Measurements from ENCODE around the gene TWSG1.
A peak's percentile ranks its signal among the peaks of the same experiment; 100 is the strongest.
"Not testable (repeated sequence)": the region's sequence is repeated elsewhere in the genome, so short reads cannot be mapped to it uniquely, and the experiment has no call there.

Gene TWSG1

GRCh38 chr18:9387891-9388290 is 53.3 kb downstream of the TWSG1 start:
- no peak for DNase-seq (ENCODE audit: low spot score)

DNA sequence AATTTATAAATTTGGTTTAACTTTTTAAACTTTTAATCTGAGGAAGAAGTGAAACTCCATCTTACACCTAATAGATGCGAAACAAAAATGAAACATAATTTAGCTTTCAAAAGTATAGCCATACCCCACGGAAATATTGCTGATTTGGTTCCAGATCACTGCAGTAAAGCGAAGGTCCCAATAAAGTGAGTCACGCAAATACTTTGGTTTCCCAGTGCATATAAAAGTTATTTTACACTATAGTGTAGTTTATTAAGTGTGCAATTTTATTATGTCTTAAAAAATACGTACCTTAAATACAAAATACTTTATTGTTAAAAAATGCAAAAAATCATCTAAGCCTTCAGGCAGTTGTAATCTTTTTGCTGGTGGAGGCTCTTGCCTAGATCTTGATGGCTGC is 55.1 kb downstream of the TWSG1 start:
- DNase-seq (ENCODE audit: low spot score) = no peak

- no peak for DNase-seq (ENCODE audit: low spot score)
These were observed 58.2 kb downstream of the TWSG1 start for GRCh38 chr18:9392726-9393125.

DNA sequence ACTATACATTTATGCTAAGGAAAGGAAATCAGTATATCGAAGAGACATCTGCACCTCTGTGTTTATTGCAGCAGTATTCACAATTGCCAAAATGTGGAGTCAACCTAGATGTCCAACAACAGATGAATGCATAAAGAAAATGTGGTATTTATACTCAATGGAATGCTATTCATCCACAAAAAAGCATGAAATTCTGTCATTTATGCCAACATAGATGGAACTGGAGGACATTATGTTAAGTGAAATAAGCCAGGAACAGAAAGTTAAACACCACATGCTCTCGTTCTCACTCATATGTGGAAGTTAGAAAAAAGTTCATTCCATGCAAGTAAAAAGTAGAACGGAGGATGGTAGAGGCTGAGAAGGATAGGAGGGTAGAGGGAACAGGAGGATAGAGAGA is 59.5 kb downstream of the TWSG1 start:
- no peak for DNase-seq (ENCODE audit: low spot score)

DNA sequence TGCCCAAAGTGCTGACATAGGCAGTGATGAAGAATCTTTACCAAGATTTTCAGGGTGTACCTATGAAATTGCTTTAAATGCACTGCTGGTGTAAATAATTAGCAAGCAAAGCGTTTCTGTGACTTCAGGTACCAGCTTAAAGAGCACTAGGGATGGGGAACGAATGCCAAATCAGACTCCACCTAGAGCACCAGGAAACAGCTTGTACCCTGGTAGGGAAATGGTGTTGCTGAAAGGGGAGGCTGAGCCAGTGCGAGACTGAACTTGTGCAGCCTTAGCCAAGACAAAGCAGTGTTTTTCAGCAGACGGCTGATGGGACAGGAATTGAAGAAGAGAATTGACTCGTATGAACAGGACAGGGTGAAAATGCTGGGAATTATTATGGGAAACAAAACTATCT is 65.6 kb downstream of the TWSG1 start:
- no peak for DNase-seq (ENCODE audit: low spot score)

GRCh38 chr18:9401176-9401575 is 66.6 kb downstream of the TWSG1 start:
- no peak for DNase-seq (ENCODE audit: low spot score)

DNA sequence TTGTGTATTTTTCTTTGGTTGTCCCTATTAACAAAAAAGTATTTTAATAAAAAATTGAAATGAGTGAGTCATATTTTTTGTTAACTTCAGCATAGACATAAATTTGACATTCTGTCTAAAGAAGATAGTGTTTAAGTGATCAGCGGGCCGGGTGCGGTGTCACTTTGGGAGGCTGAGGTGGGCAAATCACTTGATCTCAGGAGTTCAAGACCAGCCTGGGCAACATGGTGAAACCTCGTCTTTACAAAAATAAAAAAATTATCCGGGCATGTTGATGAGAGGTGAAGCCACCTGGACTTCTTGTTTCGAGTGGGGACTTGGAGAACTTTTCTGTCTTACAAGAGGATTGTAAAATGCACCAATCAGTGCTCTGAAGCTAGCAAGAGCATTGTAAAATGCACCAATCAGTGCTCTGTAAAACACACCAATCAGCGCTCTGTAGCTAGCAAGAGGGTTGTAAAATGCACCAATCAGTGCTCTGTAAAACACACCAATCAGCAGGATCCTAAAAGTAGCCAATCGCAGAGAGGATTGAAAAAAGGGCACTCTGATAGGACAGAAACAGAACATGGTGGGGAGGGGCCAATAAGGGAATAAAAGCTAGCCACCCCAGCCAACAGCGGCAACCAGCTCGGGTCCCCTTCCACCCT is 67.9 kb downstream of the TWSG1 start:
- DNase-seq (ENCODE audit: low spot score) = not testable (repeated sequence)

DNA sequence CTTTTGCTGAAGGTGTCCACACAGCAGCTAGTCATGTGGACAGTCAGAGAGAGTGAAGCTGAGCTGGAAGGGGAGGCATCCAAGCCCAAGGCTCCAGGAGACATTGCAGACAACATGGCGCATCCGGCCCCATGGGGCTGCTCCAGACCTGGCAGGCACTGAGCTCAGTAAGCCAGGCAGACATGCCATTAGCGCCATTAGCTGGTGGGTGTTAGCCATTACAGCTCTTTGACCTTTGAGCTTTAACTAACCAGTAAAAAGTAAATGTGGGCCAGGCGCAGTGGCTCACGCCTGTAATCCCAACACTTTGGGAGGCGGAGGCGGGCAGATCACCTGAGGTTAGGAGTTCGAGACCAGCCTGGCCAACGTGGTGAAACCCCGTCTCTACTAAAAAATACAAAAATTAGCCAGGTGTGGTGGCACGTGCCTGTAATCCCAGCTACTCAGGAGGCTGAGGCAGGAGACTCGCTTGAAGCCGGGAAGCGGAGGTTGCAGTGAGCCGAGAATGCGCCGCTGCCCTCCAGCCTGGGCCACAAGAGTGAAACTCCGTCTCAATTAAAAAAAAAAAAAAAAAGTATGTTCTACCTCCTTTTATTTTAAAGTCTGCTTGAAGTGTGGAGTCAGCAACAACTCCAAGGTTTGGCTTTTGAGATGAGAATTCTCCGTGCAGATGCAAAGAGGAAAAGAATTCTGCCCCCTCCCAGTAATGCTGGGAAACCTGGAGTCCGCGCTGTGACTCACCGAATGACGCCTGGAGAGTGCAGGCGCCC is 69.4 kb downstream of the TWSG1 start:
- no peak for DNase-seq (ENCODE audit: low spot score)

GRCh38 chr18:9404565-9405060 is 70.0 kb downstream of the TWSG1 start:
- no peak for DNase-seq (ENCODE audit: low spot score)

DNA sequence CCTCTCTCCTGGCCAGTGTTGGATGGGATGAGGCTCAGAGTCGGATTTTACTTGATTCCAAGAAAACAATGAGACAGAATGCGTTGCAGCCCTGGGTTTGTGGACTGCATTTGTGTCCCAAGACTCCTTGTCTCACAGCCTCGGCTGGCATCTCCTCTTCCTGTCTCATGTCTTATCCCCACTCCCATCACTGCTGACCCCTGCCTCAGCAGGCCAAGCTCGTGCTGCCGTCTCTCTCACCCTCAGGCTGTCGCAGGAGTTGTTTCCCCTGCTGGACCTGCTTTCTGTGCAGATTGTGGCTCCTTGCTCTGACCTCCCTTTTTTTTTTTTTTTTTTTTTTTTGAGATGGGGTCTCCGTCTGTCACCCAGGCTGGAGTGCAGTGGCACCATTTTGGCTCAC is 70.6 kb downstream of the TWSG1 start:
- no peak for DNase-seq (ENCODE audit: low spot score)

DNA sequence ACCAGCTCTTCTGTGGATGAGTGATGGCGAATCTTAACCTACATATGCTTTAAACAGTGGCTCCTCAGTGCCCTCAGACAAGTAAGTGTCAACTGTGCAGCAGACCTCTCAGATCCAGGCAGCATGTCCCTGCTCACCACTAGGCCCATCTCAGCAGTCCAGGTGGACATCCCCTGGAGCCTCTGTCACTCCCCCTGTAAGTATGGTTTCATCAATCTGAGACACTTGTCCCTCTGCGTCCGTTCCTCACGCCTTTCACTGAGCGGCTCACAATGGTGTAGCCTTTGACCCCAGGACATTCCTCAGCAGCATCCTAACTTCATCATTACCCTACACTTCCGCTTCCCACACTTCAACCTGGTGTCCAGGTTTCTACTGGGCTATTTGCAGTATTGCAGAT is 71.4 kb downstream of the TWSG1 start:
- DNase-seq (ENCODE audit: low spot score) = no peak

DNA sequence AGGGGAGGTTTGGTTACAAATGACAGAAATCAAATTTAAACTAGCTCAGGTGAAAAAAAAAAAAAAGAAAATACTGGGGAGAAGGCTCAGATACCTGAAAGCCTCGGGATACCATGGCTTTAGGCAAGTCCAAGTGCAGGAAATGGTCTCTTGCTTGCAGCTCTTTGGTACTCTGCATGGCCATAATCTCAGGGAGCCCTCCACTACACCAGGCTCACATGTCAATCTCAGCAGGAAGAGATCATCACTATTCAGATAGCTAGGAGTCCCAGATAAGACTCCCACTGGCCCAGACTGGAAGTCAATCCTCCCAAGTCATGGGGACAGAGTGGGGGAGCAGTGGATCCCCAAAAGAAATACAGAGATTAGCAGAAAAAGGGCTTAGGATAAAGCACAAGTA is 75.9 kb downstream of the TWSG1 start:
- DNase-seq (ENCODE audit: low spot score) = no peak

- no peak for DNase-seq (ENCODE audit: low spot score)
These were observed 79.0 kb downstream of the TWSG1 start for GRCh38 chr18:9413576-9413975.

- no peak for DNase-seq (ENCODE audit: low spot score)
These were observed 82.0 kb downstream of the TWSG1 start for GRCh38 chr18:9416563-9417072.

GRCh38 chr18:9417073-9417851 is 82.7 kb downstream of the TWSG1 start:
- no peak for DNase-seq (ENCODE audit: low spot score)

- DNase-seq (ENCODE audit: low spot score) = peak; percentile 40
These were observed 83.6 kb downstream of the TWSG1 start for GRCh38 chr18:9418047-9418690.

DNA sequence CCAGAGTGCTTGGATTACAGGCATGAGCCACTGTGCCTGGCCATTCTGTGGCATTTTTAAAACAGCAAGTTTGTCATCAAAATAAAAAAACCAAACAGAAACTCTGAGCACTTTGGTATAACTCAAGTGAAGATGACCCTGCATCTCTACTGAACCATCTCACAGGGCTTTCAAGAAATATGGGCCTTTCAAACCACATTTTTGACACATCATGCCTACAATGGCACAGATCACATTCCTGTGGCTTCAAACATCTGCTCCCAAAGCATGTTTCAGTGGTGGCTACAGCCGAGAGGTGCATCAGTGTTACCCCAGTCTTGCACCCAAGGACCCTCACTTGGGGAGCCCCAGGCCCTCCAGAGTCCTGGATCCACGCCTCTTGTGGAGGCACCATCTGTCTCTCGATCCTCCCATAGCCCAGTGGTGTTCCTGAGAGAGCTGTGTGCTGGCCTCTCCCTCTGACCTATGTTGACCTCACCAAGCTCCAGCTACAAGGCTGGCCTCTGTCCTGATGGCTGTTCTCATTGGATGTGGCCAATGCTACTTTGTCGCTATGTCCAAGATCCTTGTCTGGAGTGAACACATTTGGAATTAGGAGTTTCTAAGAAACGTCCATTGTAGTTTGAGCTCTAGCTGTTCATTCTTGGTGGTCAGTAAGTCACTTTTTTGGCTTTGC is 85.5 kb downstream of the TWSG1 start:
- no peak for DNase-seq (ENCODE audit: low spot score)

DNA sequence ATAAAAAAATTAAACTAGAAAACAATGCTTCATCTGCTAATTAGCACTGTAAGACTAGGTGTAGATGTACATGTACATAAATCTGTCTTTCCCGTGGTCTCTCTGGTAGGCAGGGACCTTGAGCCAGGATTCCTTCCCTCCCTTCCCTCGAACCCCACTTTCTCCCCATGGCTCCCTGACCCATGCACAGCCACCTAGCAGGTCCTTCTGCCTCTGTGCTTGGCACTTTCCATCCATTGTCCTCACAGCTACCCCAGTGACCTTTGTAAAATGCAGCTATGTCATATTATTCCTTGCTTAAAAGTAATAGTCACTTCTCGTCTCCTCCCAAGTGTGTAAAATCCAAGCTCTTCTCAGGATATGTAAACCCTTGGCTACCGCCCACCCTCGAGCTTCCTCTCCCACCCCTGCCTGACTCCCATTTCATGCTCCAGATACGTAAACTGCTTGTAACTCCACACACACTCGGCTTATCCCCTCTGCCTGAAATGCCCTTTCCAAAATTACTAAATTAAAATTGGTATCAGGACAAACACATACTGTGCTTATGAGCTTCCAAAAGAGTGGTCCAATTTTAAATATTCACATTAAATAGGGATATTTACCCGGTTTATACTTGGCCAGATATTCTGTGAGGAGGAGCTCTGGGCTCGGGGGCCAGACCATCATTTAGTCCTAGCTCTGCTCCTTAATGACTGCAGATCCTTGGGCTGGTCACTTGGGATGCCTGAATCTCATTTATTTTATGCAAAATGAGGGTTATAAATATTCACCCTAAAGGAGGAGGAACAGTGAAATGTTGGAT is 86.7 kb downstream of the TWSG1 start:
- DNase-seq (ENCODE audit: low spot score) = no peak

GRCh38 chr18:9421901-9422327 is 87.3 kb downstream of the TWSG1 start:
- DNase-seq (ENCODE audit: low spot score) = no peak

DNA sequence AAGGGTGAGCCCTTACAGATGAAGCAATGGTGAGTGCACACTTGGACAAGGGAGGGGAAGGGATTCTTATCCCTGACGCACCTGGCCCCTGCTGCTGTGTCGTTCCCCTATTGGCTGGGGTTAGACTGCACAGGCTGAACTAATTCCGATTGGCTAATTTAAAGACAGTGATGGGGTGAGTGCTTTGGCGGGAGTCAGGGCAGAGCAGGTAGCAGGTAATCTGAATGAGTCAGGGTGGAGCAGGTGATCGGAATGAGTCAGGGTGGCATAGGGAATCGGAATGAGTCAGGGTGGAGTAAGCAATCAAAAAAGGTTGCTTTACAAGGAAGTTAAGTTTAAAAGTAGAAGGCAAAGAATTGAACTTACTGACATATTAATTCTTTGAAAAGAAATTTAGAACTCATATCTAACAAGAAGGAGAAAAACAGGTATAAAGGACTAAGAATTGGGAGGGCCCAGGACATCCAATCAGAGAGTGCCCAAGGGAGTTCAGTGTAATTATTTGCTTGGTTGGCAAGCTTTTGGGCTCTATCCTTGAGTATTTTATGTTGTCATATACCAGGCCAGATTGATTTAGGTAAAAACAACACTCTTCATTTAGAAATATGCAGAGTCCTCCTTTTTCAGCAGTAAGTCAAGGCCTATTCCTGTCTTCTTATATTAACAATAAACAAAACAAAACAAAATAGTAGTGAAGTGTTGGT is 88.4 kb downstream of the TWSG1 start:
- no peak for DNase-seq (ENCODE audit: low spot score)
